ENCODE data around the gene HYOU1.
"Not testable (repeated sequence)": the region's sequence is repeated elsewhere in the genome, so short reads cannot be mapped to it uniquely, and the experiment has no call there.

The HYOU1 gene

DNA sequence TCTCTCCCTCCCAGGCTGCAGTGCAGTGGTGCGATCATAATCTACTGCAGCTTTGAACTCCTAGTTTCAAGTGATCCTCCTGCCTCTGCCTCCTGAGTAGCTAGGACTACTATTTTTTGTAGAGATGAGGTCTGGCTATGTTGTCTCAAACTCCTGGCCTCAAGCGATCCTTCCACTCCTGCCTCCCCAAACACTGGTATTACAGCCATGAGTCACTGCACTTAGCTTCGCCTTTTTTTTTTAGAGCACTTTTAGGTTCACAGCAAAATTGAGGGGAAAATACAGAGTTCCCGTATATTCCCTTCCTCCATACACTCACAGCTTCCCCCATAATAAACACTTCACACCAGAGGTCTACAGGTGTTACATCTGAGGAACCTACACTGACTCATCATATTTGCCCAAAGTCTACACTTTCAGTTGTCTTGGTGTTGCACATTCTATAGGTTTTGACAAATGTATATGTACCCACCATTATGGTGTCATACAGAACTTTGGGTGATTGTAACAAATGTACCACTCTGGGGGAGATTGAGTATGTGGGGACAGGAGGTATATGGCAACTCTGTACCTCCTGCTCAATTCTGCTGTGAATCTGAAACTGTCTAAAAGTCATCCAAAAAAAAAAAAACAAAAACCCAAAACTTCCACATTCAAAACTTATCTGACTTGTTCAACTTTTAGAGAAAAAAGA is 15.0 kb downstream of the HYOU1 start:
- no peak for DNase-seq (ENCODE audit: low read depth)

GRCh38 chr11:119039471-119039870 is 17.5 kb downstream of the HYOU1 start:
- DNase-seq (ENCODE audit: low read depth): not testable (repeated sequence)

DNA sequence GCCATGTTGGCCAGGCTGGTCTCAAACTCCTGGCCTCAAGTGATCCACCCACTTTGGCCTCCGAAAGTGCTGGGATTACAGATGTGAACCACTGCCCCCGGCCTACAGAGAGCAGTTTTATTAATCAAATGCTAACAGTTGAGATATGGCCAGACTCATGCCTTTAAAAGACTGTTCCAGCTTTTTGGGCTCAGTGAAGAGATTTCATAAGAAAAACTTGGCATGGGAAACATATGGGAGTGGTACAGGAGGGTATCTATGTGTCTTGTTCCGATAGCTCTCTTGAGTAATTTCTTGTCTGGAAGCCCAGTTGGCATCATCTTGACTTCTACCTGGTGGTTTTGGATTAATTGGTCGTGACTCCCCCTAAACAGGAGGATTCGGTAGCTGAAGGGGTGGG is 18.1 kb downstream of the HYOU1 start:
- no peak for DNase-seq (ENCODE audit: low read depth)

GRCh38 chr11:119034813-119035212 is 22.2 kb downstream of the HYOU1 start:
- no peak for DNase-seq (ENCODE audit: low read depth)

DNA sequence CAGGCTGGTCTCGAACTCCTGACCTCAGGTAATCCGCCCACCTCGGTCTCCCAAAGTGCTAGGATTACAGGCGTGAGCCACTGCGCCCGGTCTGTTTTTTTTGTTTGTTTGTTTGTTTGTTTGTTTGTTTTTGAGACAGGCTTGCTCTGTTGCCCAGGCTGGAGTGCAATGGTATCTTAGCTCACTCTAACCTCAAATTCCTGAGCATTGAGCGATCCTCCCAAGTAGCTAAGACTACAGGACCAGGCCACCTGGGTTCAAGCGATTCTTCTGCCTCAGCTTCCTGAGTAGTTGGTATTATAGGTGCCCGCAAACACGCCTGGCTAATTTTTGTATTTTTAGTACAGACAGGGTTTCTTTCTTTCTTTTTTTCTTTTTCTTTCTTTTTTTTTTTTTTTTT is 23.6 kb downstream of the HYOU1 start:
- DNase-seq (ENCODE audit: low read depth): not testable (repeated sequence)

GRCh38 chr11:119031912-119032280 is 25.1 kb downstream of the HYOU1 start:
- no peak for DNase-seq (ENCODE audit: low read depth)

- DNase-seq (ENCODE audit: low read depth): peak; percentile 98
Measured at GRCh38 chr11:119030329-119031047, 26.5 kb downstream of the HYOU1 start, which contains the start of gene SLC37A4. Gene SLC37A4, minus strand, starts transcription at chr11:119030877.

- DNase-seq (ENCODE audit: low read depth): no peak
Measured at GRCh38 chr11:119030029-119030328, 27.0 kb downstream of the HYOU1 start.

DNA sequence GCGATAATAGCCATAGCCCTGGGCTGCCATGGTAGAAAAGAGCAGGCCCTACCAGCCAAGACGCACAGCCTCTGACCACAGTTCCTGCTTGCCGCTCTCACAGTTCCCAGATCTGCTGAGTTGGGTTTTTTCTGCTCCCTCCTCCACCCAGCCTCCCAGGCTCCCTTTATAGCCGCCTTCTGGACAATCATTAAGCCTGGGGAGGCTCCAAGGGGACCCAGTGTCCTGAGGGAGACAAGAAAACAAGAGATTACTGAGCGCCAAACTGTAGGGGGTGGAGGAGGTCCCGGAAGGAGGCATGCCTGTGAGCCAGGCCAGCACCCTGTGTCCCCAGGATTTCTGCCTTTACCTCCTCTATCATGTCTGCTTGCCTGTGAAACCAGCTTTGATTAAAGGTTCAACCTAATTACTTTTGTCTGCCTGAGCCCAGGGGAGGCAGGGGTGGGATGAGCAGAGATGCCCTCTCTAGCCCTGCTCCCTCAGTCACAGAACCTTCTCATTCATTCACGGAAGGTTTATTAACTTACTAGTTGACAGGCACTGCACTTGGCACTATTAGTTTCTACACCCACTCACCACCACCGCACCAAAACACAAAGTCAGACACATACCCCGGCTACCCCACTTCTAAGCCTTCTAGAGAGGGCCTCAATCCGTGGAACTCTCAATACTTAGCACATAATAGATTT is 27.5 kb downstream of the HYOU1 start:
- peak; percentile 14 for DNase-seq (ENCODE audit: low read depth)

DNA sequence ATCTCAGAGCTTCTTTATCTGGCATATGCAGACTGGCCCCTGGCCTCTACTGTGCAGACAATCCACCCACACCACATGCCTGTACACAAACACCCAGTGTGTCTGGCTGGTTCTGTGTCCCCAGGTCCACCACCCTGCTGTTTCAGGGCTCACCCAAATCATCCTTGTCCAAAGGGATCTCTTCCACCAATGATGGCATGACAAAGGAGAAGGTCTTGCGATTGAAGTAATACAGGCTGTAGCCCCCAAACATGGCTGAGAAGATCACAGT is 28.0 kb downstream of the HYOU1 start:
- no peak for DNase-seq (ENCODE audit: low read depth)

DNA sequence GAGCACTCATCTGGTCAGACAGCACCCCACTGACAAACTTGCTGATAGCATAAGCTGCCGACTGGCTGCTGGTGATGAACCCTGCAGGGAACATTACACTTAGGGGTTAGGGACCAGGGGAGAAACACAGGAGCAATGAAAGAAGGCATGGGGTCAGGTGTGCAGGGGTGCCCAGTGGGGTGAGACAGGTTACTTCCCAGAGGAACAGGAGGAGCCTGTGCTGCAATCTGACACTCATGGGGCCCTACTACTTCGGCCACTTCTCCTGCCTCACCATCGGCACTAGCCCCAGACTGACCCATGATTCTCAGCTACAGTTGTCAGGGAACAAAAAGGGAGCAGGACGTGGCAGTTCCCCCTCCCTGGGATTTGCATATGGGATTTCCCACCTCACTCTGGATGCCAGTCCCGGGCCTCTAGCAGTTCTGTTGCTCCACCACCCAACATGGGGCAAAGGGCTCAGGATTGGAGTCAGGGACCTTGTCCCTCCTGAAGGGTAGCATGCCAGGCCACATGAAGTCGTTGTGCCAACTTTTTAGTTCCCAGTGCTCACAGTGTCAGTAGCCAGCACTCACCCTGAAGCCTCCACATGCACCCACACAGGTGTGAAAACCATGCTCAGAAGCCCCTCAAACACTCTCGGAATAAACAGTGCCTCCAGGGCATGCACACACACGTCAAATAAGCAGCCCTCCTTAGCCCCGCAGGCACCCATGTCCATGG is 28.5 kb downstream of the HYOU1 start:
- no peak for DNase-seq (ENCODE audit: low read depth)

DNA sequence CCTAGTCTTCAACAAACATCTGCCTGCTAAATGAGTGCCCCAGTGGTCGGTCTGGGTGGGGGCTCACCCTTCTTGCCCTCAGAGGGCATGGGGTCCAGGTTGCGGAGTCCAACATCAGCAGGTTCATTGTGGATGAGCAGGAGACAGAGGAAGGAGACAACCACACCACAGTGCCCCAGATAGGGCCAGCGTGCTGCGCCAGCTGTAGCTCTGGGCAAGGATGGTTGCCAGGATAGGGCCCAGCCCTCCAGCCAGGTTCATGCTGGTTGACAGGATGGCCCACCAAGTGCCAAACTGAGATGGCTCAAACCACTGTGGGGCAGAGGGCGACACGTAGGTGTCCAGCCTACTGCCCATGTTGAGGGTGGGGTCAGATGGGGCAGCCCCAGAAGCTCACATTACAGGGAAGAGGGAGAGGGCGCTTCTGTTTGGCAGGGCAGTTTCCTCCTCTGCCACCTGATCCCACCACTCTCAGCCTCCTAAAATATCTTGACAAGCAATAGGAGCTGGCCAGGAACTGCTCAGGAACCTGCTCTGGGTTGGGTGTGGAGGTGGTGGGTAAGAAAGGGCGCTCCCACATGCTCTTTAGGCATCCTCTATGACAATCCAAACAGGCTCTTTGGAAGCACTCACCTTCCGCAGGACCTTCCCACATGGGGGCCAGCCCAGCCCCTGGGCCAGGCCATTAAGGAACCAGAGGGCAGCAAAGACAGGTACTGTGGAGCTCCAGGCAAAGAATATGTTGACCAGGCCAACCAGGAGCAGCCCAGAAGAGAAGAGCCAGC is 29.3 kb downstream of the HYOU1 start:
- DNase-seq (ENCODE audit: low read depth): no peak

DNA sequence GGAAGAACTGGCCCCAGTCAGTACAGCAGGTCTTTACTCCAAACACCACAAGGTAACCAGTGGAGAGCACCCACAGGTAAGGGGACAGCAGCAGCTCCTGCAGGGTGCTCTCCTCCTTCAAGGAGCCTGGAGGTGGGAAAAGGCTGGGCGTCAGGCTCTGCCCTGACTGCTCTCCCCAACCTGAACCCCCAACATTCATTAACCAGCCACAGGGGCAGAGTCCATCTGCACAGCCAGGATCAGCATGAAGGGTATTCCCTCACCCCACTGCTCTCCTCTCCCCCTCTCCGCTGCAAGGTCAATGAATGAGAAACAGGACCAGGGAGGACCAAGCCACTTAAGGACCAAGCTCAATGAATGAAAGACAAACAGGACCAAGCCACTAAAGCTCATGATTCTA is 30.0 kb downstream of the HYOU1 start:
- no peak for DNase-seq (ENCODE audit: low read depth)

DNA sequence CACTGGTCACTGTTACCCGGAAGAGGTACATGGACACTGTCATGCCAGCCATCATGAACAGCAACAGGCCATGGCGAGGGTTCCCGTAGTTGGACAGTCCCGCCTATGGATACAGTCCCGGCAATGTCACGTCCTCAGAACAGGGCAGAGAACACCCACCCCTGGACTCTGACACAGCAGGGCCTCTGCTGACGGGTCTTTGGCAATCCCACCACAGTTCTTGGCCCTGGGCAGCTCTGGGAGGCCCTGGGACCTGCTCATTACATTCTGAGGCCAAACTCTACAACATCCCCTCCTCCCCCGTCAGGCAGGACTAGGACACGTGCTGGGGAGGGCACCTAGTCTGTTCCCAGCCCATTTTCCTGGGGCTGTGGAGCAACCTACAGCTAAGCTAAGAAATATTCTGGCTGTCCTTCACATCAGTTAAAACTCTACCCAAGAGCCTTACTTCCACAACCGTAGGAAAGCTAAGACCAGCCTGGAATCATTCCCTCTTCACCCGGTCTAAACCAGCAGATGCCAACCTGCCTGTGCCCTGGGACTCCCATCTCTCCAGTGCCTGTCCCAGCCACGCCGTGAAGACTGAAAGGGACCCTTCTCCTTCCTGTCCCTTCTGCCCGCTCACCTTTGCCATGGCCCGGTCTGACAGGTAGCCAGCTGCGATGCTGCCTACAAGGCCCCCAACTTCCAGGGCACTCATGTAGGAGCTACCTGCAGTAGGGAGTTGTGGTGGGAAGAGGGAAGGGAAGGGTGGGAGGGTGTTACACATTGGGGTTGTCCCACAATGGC is 30.8 kb downstream of the HYOU1 start:
- DNase-seq (ENCODE audit: low read depth): no peak

- DNase-seq (ENCODE audit: low read depth): no peak
Measured at GRCh38 chr11:119025541-119025940, 31.5 kb downstream of the HYOU1 start.

GRCh38 chr11:119025099-119025473 is 31.9 kb downstream of the HYOU1 start:
- no peak for DNase-seq (ENCODE audit: low read depth)

GRCh38 chr11:119024430-119025098 is 32.4 kb downstream of the HYOU1 start:
- no peak for DNase-seq (ENCODE audit: low read depth)

GRCh38 chr11:119023741-119024140 is 33.3 kb downstream of the HYOU1 start:
- DNase-seq (ENCODE audit: low read depth): no peak

DNA sequence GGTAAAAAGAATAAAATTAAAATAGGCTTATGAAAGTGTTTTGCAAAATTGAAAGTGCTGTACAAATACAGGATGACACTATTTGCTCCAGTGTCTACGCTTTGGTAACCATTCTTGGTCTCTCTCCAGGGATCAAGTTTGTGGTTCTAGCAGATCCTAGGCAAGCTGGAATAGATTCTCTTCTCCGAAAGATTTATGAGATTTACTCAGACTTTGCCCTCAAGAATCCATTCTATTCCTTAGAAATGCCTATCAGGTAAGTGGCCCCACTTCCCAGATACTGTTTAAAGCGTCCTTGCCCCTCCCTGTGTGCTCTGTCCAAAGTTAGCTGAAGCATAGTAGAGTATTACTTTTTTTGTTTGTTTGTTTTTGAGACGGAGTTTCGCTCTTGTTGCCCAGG is 35.4 kb downstream of the HYOU1 start:
- no peak for DNase-seq (ENCODE audit: low read depth)

DNA sequence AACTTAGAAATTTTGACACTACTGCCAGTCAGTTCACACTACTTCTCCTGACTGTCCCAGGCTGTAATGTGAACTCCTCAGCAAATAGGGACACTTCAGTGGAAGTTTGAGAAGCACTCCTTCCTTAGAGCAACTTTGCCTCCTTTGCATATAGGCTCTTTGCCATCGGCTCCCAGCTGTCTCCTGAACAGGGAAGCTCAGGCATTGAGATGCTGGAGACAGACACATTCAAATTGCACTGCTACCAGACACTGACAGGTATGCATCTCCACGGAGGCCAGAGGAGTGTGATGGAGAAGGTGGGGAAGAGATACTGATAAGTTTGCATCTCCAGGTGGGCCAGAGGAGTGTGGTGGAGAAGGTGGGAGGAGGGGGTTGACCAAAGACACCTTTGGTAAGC is 37.0 kb downstream of the HYOU1 start:
- DNase-seq (ENCODE audit: low read depth): no peak

All from stimulated activated CD8-positive, alpha-beta memory T cell treated with anti-CD3 and anti-CD28 coated beads, Interleukin-12 subunit alpha, Interleukin-12 subunit beta, amount 100 ng/mL, for 4 hours (primary cell).